ENCODE data around the gene TRIM66.

DNA sequence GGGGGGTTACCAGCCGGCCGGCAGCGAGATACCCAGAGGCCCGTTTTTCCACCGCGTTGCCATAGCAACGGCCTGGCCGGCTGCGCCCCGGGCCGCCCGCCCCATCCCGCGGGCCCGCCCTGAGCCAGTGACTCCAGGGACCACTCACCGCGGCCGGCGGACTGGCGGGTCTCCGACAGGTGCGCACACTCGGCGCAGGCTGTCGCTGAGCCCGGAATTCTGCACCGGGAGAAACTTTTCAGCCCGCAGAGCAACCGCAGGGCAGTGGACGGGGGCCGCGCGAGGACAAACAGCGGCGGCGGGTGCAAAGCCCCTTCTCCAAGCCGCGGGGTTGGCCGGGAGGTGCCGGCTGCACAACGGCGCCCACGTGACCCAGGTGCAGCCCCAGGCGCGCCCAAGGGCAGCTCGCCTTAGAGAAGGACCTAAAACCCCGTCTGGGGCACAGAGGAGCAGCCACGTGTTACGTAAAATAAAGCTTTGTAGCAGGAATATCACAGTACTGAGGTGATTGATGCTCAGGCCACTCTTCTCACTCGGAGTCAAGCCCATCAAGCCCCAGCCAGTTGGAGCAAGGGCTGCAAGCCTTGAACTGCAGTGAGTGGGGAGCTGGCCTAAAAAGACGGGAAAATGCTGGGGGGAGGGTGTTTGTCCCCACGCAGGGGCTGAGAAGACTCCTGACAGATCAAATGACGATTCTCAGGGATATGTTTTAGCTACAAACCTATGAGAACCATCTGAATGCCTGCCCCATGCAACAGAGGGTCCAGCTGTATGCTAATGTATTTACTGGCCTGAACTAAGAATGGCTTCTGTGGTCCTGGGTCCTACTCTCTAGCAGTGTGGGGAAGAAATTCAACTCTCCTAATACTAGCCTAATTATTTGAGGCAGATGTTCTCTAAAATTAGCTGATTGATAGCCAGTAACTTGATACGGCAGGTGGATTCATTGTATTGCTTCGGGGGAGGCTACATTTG lies 88.2 kb downstream of the TRIM66 start, which contains the start of gene STK33:
- TF ChIP-seq YY1 (IDR thresholded peaks at IDR 0.05; ENCODE audit: insufficient read depth, insufficient read length) = no peak
- no peak for TF ChIP-seq SUZ12 (IDR thresholded peaks at IDR 0.05; ENCODE audit: extremely low read depth, insufficient read depth, insufficient read length)
